Hepatic stellate cell (primary cell): Measurements from ENCODE around the gene NUPR2.
"Not testable (repeated sequence)": the region's sequence is repeated elsewhere in the genome, so short reads cannot be mapped to it uniquely, and the experiment has no call there.

Experiments used
- DNase-seq: peaks from one replicate; pipeline ENCODE4 v3.0.0; 2011; ENCODE audit warnings: low spot score

Gene NUPR2

DNA sequence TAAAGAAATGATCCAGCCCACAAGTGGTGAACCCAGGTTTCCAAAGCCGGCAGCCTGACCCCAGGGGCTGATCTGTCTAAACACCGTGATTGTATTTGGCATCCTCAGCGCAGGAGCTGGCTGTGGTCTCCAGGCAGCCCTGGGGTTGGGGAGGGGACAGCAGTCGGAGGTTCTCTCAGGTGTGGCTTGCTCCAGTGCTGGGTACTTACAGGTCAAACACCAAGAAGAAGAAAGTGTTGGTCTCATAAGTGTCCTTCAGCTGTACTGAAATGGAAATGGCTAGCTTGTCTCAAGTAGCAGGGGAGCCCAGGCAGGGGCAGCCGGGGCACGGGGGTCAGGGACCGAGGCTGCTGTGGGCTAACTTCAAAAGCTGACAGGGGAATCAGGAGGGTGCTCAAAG lies 29.5 kb downstream of the NUPR2 start:
- no peak for DNase-seq

DNA sequence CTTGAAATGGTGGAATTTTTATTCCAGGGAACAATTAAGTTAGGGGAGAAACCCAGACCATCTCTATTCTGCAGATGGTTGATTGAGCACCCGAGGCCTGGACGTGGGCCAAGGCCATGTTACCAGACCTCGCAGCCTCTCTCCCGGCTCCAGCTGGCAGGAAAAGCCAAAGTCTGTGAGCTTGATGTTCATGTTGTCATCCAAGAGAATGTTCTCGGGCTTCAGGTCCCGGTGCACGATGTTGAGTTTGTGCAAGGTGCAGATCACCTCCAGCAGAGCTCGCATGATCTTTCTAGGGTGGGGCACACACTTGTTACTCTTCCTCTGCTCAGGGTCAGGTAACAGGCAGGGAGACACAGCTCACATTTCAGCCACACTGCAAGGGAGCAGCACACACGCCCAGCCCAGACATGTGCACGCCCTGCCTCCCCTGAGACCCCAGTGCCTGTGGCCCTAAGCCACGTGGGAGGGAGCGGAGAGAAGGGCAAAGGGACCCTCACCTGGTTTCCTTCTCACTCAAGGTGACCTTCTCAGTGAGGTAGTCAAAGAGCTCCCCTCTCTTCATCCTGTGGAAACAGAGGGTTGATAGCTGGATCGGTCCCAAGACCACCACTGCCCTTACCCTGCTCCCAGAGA lies 32.9 kb downstream of the NUPR2 start:
- DNase-seq: no peak

GRCh38 chr7:56081626-56082340 lies 34.4 kb downstream of the NUPR2 start:
- DNase-seq: no peak

DNA sequence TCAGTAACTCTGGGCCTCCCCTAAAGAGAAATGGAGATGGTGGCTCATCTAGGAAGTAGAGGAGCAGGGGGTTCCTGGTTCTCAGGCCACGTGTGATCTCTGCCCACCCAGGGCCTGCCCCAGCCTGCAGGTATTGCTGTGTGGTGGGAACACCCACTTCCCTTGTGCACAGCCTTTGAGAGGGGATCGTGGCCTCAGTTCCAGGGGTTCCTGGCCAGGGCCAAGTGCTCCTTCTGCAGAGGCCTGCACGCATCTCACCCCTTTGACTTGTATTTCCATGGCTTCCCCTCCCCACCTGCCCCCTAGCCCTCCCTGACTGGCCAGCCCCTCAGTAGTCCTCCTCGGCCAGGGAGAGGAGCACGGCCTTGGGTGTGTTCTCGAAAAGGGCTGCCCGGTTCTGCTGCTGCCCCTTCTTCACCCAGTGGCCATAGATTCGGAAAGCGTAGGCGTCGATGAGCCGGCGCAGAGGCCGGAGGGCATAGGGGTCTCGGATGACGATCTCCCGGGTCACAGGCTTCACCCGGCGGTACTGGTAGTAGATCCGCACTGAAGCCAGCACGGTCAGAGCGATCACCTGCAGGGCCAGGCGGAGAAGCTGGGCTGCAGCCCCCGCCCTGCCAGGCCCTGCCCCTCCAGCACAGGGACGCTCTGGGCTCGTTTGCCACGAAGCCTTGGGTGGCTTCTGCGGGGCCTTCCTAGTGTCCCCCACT lies 35.3 kb downstream of the NUPR2 start:
- DNase-seq: not testable (repeated sequence)

- peak; percentile 82 for DNase-seq
Measured at GRCh38 chr7:56079450-56080185, 36.6 kb downstream of the NUPR2 start.

GRCh38 chr7:56078196-56078595 lies 38.0 kb downstream of the NUPR2 start:
- DNase-seq: no peak

DNA sequence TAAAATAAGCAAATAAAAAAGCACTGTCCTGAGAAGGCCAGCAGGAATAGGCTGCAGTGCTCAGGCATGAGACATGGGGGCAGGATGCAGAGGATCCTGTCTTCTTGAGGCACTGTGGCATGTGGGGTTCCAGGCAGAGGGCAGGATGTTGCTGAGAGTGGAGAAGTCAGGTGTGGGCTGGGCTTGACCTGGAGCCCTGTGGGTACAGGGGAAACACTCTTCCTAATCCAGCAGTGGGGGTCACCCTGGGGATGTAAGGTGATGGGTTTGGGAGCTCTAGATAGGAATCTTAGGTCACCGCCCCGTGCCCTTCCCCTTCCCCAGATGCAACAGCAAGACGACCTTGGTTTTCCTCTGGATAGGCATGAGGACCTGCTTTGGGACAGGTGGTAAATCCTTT lies 38.5 kb downstream of the NUPR2 start:
- no peak for DNase-seq

DNA sequence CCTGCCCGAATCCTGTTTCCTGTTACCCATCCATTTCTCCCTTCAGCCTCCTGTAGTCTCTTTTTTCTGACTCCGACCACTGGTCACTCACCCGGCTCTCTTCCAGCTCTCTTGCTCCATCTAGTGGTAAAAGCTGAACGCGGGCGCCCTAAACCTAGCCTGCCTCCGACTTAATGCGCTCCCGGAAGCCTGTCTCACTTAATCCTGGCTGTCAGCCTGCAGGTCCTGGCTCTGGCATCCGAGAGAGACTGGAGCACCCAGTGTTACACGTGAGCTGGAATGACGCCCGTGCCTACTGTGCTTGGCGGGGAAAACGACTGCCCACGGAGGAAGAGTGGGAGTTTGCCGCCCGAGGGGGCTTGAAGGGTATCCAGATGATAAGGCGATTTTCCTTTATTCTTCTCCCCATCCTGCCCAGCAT lies 41.8 kb downstream of the NUPR2 start:
- DNase-seq: peak; percentile 77

GRCh38 chr7:56066376-56066775 lies 49.8 kb downstream of the NUPR2 start:
- DNase-seq: not testable (repeated sequence)
